Measurements from ENCODE around the gene SND1.

The SND1 gene

DNA sequence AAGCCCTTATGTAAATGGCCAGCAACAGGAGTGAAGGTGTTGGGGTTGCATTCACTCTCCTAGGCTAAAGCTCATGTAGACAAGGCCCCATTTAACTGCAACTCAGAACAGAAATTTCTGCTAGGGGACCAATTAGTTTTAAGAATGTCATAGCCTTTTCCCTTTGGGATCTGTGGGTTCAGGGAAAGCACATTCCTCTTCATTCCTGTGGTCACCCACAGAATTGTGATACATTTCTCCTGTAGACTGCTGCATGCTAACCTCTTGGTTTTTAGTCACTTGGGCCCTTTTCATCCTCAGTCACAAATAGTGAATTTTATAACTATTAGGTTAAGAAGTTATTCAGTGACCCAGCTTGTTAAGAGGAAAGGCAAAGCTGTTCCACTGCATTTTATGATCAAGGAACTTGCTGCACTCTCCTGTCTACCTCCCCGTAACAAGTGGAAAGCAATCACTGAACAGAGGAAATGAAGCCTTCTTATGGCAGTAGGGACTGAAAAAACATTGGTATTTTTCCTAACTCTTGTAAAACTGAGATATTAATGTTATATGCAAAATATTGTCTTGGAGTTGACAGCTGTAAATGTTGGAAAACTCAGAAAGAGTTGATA is 124.9 kb downstream of the SND1 start:
- DNase-seq, result peak; percentile 95

DNA sequence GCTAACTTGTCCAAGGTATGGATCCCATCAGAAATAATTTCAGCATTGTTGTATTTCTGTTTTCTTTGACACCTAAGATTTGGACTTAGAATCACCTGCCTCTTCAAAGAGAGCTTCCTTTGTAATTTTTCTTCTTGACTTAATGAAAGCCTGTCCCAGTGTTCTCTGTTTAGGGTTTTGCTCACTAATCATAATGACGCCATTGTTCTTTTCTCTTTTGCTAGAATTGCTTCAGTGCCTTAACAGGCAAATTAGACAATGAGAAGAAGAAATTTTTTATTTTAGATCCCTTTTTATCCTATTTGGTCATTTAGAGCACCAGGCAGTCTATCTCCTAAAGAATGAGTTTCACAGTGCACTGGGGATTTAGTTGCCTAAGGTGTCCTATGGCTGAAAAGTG is 128.5 kb downstream of the SND1 start:
- no peak for DNase-seq

DNA sequence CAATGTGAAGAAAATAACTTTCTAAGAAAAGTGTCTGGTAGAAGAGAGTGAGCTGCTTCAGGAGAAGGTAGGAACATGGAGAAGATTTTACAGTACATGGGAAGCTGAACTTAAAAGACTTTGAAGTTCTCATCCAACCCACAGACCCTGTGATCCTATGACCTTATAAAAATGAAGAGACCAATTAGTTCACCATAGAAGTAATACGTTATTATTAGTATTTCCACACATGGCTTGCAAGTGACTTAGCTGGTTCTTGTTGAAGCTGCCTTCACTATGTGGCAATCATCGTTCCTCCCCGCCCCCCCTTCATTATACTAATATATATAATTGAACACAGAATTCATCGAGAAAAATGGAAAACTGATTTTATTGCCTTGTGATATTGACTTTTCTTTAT is 129.1 kb downstream of the SND1 start:
- no peak for DNase-seq

DNA sequence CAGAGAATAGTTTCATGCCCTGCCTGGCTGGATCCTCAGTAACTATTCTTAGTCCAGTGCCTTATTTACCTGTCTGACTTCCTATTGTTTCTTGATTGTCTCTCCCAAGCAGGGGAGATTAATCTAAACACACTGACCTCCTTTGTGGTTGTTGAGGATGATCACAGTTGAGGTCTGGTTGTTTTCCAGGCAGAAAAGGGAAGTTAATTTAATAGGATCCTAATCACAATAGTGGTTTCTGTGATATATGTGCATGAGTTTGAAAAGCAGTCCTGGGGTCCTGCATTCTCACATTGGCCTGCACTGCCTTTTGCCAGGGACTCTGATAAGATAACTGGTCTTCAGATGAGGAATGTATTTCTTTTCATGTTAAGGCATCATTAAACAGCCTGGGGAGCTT is 130.1 kb downstream of the SND1 start:
- no peak for DNase-seq

DNA sequence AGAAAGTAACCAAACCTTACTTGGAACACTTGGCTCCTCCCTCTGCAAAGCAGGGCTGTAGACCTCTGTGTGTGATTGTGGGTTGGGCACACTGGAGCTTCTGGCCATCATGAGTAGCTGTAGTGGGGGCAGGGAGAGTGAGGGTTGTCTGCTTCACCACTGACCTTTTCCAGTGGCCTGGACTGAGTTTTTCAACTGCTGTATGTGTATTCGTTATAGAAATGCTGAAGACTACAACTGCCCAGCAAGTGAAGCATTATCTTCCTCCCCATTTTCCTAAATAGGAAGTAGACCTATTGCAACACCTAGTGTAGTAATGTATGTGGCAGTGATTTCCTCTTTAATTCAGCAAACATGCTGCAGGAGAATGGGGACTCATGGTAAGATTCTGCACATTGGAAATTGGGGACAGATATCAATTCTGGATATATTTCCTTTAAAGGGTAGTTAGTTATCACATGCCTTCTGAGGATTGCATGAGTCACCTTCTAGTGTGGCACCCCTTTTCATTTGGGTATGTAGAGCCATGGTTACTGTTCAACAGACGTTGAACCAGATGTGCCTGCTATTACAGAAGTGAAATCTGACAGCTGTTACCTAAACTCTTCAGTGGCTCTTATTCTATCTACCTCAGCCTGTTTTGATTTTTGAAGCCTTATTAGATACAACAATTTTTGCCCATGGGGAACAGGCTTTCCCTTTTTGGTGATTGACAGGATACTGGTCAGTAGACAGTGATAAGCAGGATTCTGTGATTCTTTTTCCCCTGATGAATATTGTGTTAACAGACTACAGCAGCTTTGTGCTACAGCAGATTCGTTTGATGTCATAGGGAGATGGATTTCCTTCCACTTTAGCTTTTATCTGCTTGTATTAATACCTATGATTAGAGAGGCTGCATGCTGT is 130.9 kb downstream of the SND1 start:
- DNase-seq, result no peak

DNA sequence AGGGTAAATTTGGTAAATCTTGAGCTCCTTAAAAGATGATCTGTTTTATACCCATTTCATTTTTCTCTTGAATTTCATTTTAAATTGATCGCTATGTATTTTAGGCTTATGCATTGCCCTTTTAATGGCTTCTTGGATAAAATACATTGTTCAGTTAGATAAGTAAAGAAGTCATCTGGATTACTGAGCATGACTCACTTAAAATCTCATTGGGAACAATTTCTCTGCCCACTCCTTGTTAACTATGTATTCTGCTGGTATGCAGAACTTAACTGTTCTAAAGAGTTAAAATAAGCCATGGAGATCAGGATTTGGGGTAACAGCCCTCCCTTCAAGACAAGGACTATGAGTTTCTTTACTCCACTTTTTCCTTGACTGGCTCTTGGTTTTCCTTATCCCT is 134.2 kb downstream of the SND1 start:
- peak; percentile 43 for DNase-seq

DNA sequence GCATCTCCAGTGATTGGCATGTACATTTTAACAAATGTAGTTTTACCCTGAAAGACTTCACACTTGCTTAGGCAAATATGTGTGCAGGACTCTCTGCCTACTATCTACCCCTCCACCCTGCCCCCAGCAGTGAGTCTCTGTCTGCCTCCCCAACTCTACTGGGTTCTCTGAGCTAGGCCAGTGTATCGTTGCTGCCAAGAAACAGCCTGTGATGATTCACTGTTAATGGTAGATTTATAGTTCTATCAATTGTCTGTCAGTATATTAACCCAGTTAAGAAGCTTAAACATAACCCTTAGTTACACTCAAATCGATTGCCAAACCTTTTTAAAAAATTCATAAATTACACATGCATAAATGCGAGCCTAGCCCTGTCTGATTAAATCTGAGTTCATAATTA is 137.0 kb downstream of the SND1 start:
- DNase-seq, result no peak

DNA sequence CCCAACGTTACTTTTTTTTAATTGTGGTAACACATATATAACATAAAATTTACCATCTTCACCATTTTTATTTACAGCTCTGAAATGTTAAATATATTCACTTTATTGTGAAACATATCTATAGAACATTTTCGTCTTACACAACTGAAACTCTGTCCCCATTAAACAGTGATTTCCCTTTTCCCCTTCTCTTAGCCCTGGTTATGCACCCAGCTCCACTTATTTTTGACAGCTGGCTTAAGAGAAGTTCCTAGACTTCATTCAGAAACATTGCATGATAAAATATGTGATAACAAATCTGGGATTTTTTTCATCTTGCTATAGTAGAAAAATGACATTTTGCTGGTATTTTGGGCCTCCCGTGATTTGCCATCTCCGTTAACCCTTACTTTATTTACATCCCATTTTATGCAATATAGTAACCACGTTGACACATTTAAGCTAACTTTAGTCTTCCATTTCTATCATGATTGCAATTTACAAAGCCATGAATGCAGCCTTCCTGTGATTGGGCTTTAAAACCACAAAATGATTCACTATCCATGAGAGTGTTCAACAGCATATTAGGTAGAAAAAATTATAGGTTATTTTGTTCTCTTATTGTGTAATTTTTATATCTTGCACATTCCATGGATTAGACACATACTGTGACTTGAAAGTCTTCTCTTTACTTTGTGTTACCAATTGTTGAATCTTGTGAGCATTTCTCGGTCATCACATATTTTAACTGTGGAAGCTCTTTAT is 139.6 kb downstream of the SND1 start:
- peak; percentile 91 for DNase-seq

DNA sequence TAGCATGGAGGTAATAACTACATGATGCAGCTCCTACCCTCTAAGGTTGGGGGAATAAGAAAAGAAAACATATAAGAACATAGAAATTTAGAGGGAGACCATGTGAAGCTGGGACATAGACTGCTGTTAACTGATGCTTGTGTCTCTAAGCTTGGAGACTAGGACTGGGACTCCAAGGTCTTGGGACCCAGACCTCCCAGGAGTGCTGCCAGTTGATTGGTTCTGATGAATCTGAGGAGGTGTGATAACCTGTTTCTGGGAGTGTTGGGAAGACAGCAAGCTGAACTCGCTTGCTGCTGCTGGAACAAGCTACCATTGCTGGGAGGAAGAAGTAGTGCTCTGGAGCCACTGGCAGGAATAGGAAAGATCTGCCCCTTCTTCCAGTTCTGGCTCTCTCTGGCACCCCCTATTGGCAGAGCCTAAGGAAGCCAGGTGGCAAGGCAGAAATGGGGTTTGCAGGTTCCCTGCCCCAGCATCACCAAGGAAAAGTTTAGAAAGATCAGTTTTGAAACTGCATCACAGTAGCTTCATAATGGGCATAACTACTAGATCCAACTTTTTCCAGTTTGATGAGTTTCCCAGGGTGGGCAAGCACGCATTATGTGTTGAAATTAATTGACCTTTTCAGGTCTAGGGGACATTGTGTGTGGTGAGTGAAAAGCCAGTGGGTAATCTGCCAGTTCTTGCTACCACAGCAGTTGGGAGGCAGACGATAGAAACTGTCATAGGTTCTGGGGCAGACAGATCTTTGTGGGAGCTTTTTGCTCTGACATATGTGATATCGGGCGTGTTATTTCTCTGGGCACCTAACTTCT is 140.7 kb downstream of the SND1 start:
- DNase-seq, result no peak

DNA sequence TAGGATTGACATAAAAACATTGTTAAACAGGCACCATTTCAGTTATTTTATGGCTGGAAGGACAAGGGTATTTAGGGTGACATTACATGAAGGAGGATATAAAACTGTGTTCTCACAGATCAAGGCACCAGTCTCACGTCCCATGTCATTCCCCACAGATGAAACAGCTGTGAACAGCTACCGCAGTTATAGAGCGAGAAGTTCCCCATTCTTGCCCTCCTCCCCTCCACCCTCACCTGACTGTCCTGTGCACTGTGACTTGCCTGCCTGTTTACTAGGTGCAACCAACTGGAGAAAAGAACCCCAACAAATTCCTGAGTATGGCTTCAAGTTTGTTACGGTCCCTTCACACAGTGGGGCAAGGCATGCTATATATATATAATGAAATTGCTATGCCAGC is 141.6 kb downstream of the SND1 start:
- no peak for DNase-seq

DNA sequence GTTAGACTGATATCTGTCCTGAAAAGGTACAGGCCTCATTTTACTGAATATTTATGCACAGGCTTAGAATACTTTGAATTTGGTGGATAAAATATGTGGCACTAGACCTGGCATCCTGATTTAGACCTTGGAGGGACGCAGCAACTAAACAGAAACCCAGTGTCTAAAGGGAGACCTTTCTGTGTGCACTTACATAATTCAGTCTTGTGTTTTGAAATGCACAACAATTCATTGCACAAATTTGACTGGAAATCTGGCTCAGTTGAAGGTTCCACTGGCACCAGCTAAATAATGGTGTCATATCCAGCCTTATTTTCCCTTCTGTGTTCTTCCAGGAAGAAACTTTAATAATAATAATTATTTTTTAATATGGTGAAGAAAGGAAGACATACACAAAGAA is 142.1 kb downstream of the SND1 start:
- DNase-seq, result no peak

DNA sequence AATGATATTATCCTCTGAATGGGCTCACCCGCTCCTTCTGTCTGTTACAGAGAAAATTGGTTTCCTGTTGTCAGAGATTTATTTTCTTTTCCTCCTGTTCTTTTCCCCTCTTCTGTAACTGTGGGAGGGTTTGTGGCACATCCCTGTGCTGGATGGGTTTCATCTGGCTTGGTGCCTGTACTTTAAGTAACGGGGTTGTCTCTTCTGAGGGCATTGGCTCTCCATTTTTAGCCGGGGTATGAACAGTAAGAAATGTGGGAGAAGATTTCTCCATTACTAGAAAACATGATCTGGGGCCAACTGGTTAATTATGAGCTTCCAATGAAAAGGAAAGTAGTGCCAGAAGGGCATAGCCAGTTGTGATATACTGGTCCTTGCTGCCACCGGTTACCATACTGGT is 142.6 kb downstream of the SND1 start:
- no peak for DNase-seq

DNA sequence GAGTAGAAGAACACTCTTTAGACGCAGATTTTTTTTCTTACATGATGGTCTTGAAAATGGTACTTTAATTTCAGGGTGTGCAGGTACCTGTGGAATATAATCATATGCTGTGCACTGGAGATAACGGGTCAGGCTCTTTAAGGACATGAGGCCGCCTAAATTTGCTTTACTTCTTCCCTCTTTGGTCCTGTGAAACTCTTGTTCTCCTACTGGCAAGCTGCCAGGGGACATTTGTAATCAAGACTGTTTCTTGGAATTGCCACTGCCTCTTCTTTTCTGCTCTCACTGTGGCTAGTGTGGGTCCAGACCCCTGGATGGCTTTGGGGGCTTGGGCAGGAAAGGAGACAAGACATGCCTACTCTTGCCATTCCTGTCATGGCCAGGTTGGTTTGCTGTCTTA is 146.0 kb downstream of the SND1 start:
- no peak for DNase-seq

DNA sequence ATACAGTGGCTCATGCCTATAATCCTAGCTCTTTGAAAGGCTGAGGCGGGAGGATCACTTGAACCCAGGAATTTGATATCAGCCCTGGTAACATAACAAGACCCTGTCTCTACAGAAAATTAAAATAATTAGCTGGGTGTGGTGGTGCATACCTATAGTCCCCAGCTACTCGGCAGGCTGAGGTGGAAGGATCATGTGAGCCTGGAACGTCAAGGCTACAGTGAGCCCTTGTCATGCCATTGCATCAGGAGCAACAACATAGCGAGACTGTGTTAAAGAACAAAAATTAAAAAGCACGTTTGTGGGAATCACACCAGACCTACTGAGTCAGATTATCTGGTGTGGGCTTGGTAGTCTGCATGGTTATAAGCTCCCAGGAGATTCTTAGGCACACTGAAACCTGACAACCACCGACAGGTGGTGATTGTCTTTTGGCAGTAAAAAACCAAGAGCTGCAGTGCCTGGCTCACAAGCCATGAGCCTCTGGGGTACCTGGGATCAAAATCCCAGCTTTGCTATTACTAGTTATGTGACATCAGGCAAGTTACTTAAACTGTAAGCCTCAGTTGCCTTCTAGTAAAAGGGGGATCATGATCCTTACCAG is 146.9 kb downstream of the SND1 start:
- DNase-seq, result no peak

DNA sequence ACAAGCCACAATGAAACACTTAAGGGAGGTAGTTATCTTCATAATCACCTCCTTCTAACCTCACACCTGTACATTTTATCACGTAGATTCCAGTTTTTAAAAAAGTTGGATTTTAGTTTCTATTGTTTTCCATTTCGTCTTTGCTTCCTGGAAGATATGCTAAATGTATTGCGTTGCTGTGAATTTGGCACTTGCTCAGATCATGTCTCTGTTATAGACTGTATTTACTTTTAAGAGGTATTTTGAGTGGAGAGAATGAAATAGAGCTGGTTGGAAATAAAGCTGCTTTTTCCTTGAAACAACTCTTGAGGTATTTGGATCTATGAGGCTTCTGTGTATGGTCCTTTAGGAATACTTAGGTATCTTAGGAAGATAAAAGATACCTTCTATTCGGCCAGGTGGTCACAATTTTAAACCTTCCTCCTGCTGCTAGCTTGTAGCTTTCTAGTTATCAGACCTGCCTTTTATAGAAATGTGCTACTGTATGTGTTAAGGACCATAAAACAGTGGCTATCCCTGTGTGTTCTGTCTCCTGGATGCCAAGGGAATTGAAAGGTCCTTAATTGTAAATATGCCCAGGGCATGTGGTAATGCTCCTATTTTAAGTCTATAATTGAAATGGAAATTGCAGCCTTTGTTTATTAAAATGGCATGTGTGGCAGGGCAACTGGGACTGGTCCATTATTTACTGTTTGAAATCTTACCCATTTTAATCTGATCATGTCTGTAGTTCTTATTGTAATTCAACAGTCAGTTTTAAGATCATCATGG is 147.7 kb downstream of the SND1 start:
- DNase-seq, result no peak

DNA sequence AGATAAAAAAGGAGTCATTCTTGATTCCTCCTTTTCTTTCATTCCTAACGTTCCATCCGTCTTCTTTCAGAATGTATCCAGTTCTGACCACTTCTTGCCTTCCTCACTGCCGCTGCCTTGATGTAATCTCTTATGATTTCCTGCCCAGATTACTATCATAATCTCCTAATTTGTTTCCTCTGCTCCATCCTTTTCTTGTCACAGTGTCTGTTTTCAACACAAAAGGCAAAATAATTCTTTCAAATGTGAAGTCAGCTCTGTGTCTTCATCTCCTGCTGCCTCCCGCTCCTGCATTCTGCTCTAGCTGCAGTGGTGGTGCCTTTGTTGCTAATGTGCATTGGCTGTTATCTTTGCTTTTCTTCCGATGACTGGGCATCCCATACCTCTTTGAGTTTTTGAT is 150.9 kb downstream of the SND1 start:
- DNase-seq, result no peak

DNA sequence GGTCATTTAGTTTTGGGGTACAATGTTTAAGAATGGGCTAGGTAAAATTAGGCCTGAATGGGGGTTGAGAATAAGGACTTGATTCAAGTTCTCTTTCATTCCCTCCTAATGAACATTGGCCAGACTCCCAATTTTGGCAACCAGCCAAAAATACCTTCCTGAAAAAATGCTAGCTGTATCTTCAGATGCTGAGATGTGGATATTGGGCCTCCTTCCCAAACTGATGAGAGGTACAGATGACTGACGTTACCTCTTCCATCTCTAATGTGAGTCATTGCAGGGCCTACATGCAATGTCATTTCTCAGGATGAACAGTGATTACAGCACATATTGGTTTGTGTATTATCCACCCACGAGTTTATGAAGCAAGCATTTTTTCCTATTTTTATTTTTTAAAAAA is 151.6 kb downstream of the SND1 start:
- DNase-seq, result no peak

DNA sequence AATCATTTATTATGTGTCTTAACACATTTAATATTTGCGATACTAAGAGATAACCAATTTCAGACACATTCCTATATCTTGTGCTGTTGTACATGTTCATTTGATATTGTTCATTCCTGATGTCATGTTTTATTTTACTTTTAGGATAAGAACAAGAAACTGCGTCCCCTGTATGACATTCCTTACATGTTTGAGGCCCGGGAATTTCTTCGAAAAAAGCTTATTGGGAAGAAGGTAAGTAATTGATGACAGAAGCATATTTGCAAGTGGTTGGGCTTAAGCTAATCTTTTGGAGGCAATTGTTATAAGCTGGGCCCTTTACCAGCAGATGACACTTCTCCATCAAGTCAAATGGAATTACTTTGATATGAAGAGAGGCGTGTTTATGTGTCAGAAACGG is 155.3 kb downstream of the SND1 start:
- peak; percentile 32 for DNase-seq

DNA sequence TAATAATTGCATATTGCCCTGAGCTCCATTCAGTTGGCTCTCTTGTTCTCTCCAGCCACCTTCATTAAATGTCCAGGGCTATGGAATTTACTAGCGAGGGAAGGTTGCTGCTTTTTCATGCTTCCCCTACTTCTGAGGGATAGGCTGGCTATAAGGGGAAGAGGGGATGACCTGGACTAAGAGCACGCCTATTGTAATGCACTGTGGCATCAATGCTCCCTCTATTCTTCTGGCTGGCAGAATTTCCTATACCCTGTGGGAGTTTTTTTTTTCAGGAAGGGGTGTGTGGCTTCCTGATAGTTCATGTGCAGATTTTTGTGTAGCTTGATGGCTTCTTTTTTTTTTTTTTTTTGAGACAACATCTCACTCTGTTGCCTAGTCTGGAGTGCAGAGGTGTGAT is 155.8 kb downstream of the SND1 start:
- no peak for DNase-seq

DNA sequence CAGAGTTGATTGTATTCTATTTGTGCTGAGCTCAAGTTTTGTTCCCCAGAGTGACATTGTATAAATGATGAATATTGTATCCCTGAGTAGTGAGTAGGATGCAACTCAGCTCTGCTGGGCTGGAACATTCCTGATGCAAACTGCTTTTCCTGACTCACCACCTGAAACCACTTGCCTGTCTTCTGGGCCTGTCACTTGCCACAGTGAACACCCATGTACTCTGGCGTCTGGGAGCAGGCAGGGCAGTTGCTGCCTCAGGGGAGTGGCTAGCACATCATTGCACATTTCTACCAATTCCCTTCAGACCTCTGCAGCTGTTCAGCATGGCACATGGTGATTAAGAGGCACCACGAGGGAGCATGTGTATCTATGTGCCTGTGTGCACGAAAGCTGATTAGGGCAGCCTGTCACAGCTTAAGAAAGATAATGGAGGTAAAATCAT is 157.3 kb downstream of the SND1 start:
- peak; percentile 62 for DNase-seq

DNA sequence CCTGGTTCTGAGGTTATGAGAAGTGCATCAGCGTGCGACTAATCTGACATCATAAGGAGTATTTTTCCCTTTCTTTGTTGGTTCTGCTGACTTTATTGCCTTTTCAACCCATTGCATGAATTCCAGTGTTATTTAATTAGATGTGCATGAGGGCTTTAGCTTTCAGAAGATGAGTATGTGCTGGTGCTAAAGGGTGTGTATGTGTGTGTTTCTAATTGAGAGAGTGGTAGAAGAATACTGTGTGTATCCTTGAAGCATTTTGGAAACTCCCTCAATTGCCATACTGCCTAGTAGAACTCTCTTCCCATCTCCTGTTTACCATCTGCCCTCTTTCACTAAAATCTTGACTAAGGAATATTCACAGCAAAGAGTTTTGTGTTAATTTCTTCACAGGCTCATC is 158.1 kb downstream of the SND1 start:
- no peak for DNase-seq
